K562 (cell line): Measurements from ENCODE around the gene ANKH.

Experiments used
- BHLHE40 ChIP-seq: IDR thresholded peaks from 2 replicates; pipeline ENCODE4 v1.6.1; 2011; ENCODE audit warnings: low read length, improper control_type of control experiment
- EZH2 ChIP-seq: IDR thresholded peaks from 2 replicates; pipeline ENCODE4 v1.6.1; 2012; ENCODE audit warnings: low read depth, mild to moderate bottlenecking, inconsistent platforms, low read length, borderline replicate concordance
- FOS ChIP-seq: IDR thresholded peaks from 3 replicates; pipeline ENCODE4 v1.6.1; 2011; ENCODE audit not compliant: insufficient read length; ENCODE audit errors: extremely low read depth
- JUNB ChIP-seq: fragments of 450-650 bp; formaldehyde crosslinking; conservative IDR thresholded peaks from 2 replicates; pipeline ENCODE4 v1.4.0; 2020; ENCODE audit warnings: mild to moderate bottlenecking
- RFX5 ChIP-seq: IDR thresholded peaks from 2 replicates; pipeline ENCODE4 v1.6.1; 2011; ENCODE audit warnings: low read depth, mild to moderate bottlenecking, improper control_type of control experiment, low read length
- SRSF7 ChIP-seq: fragments of 200-400 bp; formaldehyde crosslinking; optimal IDR thresholded peaks from 2 replicates; pipeline ENCODE3; 2017; ENCODE audit warnings: mild to moderate bottlenecking, low read depth, low read length
- TAL1 ChIP-seq: fragments of 450-650 bp; IDR thresholded peaks from 2 replicates; pipeline ENCODE4 v1.6.1; 2016; ENCODE audit warnings: mild to moderate bottlenecking
- TF ChIP-seq, protein P1 (sequence below), 3 experiments: IDR thresholded peaks in 2 of 3; conservative IDR thresholded peaks in 1 of 3; 2 replicates each; pipeline ENCODE4 v1.5.1; 2011 to 2012; ENCODE audit warnings: low read length in 3 of 3, mild to moderate bottlenecking in 3 of 3, control low read depth in 2 of 3, improper control_type of control experiment in 1 of 3, inconsistent platforms in 1 of 3, low read depth in 1 of 3, mixed read lengths in 1 of 3, moderate library complexity in 1 of 3; ENCODE audit not compliant: insufficient read depth in 2 of 3
- TF ChIP-seq, protein P2 (sequence below): fragments of 250-450 bp; sonication (Bioruptor Pico); IDR thresholded peaks from 2 replicates; pipeline ENCODE4 v1.5.1; 2021; ENCODE audit warnings: mild to moderate bottlenecking
- TF ChIP-seq, protein P3 (sequence below), 2 experiments: fragments of 200-800 bp in 1 of 2; sonication (Bioruptor generic) in 1 of 2; sonication (generic) in 1 of 2; formaldehyde crosslinking in 1 of 2; IDR thresholded peaks in 1 of 2; conservative IDR thresholded peaks in 1 of 2; 2 replicates each; pipeline versions ENCODE4 v1.5.0 to v1.6.1; 2016 to 2020; ENCODE audit warnings: missing compliant biosample characterization in 1 of 2, missing genetic modification characterization in 1 of 2, missing genetic modification reagents in 1 of 2

DNA sequence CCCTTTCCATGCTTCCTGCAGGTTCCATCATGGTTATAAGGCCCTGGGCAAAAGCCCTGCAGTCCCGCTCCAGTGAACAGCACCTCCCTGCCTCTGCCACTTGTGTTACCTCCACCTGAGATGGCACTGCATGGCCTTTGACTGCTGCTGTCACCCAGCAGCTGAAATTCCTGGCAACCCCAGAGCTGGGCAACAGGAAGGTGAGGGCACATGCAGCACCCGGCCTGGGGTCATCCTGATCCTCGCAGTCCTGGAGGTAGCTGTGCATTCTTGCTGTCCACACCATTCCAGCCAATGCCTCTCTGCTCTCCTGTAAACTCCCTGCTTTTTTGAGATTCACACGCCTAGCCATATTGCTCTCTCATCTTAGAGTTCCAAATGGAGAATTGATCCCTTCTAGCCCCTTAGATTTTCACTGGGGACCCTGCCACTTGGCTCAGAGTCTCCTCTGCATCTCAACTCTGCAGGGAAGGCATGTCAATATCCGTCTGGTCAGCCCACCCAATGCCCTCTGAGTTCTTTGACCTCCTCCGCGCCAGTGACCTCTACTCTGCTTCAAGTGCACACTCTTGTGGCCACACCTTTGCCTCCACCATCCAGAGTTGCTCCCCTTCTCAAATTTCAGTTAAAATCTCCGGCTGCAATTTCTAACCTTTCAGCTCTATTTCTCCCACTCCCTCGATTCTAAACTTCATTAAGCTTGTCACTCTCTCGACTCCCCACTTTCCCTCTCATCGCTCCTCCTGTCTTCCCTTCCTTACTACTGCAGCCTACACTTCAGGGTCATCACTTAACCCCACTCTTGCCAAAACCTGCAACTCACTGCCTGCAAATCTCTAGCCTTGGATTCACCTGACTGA lies 93.4 kb downstream of the ANKH start:
- TF ChIP-seq EZH2 = no peak
- no peak for TF ChIP-seq JUNB (CRISPR knock-in tag)
- TF ChIP-seq, protein P1, sequence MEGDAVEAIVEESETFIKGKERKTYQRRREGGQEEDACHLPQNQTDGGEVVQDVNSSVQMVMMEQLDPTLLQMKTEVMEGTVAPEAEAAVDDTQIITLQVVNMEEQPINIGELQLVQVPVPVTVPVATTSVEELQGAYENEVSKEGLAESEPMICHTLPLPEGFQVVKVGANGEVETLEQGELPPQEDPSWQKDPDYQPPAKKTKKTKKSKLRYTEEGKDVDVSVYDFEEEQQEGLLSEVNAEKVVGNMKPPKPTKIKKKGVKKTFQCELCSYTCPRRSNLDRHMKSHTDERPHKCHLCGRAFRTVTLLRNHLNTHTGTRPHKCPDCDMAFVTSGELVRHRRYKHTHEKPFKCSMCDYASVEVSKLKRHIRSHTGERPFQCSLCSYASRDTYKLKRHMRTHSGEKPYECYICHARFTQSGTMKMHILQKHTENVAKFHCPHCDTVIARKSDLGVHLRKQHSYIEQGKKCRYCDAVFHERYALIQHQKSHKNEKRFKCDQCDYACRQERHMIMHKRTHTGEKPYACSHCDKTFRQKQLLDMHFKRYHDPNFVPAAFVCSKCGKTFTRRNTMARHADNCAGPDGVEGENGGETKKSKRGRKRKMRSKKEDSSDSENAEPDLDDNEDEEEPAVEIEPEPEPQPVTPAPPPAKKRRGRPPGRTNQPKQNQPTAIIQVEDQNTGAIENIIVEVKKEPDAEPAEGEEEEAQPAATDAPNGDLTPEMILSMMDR (IDR thresholded peaks at IDR 0.05 in 2 of 3, conservative IDR thresholded peaks at IDR 0.05 in 1 of 3; ENCODE audit: insufficient read depth in 2 of 3, low read depth in 1 of 3, low read length in 3 of 3) = peak in 2 of 3 experiments; percentile 19 to 21; a peak in 2 of 6 replicates
- TF ChIP-seq, protein P2, sequence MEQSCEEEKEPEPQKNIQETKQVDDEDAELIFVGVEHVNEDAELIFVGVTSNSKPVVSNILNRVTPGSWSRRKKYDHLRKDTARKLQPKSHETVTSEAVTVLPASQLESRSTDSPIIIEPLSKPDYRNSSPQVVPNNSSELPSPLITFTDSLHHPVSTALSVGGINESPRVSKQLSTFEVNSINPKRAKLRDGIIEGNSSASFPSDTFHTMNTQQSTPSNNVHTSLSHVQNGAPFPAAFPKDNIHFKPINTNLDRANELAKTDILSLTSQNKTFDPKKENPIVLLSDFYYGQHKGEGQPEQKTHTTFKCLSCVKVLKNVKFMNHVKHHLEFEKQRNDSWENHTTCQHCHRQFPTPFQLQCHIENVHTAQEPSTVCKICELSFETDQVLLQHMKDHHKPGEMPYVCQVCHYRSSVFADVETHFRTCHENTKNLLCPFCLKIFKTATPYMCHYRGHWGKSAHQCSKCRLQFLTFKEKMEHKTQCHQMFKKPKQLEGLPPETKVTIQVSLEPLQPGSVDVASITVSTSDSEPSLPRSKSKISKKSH (CRISPR knock-in tag) = no peak
- no peak for TF ChIP-seq SRSF7
- TF ChIP-seq TAL1 = no peak
- no peak for TF ChIP-seq RFX5
- no peak for TF ChIP-seq FOS
- TF ChIP-seq BHLHE40 = no peak
- TF ChIP-seq, protein P3, sequence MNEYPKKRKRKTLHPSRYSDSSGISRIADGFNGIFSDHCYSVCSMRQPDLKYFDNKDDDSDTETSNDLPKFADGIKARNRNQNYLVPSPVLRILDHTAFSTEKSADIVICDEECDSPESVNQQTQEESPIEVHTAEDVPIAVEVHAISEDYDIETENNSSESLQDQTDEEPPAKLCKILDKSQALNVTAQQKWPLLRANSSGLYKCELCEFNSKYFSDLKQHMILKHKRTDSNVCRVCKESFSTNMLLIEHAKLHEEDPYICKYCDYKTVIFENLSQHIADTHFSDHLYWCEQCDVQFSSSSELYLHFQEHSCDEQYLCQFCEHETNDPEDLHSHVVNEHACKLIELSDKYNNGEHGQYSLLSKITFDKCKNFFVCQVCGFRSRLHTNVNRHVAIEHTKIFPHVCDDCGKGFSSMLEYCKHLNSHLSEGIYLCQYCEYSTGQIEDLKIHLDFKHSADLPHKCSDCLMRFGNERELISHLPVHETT (CRISPR knock-in tag; conservative IDR thresholded peaks at IDR 0.05 in 1 of 2, IDR thresholded peaks at IDR 0.05 in 1 of 2) = no peak
